Measurements from ENCODE around the gene IGFALS.

Gene IGFALS

DNA sequence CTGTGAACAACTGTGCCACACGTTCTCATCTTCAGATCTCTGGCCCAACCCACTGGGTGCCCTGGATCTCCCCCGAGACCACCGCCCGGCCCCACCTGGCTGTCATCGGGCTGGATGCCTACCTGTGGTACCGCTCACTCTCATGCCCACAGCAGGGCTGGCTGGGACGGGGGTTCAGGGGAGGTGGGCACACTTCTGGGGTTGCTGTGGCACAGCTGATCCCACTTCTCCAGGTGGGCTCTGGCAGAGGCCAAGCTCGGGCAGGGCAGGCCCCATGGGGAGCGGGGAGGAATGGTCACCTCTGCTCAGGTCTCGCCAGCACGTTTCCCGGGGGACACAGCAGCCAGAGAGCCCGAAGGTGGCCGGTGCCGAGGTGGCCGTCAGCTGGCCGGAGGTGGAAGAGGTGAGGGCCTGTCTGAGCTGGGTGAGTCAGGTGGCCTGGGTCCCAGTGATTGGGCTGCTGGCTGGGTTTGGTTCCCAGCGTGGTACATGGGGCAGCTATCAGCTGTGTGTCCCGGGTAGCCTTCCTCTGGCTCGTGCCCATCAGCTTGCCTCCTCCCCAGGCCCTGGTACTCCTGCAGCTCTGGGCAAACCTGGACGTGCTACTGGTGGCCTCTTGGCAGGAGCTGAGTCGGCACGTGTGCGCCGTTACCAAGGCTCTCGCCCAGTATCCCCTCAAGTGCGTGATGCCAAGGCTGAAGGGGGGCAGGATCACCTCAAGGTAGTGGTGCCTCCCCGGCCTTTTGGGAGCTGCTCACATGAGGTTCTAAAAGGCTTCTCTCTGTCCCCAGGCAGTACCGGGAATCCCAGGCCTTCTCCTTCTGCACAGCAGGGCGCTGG lies 18.3 kb downstream of the IGFALS start:
- no peak for DNase-seq

DNA sequence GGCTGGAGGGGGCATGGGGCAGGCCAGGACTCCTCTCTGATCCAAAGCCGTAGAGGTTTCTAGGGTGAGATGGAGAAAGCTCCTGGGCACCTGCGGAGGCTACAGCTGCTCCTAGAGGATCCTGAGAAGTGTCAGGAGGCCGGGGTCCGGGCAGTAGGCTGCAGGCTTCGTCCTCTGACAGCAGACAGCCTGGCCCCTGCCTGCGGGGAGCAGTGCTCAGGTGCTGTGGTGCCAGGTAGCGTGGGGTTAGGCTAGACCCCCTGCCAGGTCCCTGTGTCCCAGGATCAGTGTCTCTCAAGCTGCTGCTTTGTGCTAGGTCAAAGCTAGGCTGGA lies 19.1 kb downstream of the IGFALS start:
- DNase-seq = no peak

DNA sequence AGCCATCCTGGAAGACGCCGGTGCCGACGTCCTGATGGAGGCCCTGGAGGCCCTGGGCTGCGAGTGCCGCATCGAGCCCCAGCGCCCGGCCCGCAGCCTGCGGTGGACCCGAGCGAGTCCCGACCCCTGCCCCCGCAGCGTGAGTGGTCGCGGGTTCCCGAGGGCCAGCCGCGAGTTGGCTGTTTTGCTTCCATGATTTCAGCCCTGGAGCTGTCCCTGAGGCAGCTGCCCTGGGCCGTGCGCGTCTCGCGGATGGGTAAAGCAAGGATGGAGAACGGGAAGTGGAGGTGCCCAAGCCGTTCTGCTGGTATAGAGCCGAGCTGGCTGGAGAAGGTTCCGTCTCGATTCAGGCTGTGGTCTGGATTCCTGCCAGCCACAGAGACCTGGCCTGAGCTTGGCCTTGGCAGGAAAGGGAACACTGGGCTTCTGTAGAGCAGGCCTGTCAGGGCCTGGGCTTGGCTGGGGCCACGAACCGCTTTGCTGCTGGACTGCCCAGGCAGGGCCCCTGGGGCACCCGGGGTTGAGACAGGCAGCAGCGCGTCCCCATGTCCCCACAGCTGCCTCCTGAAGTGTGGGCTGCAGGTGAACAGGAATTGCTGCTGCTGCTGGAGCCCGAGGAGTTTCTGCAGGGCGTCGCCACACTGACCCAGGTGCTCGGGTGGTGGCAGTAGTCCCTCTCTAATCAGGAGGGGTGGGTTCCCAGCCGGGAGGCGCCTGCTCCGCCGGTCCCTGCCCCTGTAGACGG lies 19.6 kb downstream of the IGFALS start:
- no peak for DNase-seq

GRCh38 chr16:1772908-1773702 lies 20.4 kb downstream of the IGFALS start, which contains the start of gene MRPS34:
Gene MRPS34 (minus strand): TSS chr16:1773134. CDS start chr16:1773119, 15 bp downstream.
- peak; percentile 79 to 84 for DNase-seq

GRCh38 chr16:1772362-1772907 lies 21.1 kb downstream of the IGFALS start, which contains the start of gene EME2:
Gene EME2 (plus strand): TSS chr16:1772810. CDS start chr16:1773228, 418 bp downstream.
- peak in 1 of 2 donors; percentile 34 for DNase-seq

- DNase-seq = no peak
These were observed 21.6 kb downstream of the IGFALS start for GRCh38 chr16:1771864-1772361.

DNA sequence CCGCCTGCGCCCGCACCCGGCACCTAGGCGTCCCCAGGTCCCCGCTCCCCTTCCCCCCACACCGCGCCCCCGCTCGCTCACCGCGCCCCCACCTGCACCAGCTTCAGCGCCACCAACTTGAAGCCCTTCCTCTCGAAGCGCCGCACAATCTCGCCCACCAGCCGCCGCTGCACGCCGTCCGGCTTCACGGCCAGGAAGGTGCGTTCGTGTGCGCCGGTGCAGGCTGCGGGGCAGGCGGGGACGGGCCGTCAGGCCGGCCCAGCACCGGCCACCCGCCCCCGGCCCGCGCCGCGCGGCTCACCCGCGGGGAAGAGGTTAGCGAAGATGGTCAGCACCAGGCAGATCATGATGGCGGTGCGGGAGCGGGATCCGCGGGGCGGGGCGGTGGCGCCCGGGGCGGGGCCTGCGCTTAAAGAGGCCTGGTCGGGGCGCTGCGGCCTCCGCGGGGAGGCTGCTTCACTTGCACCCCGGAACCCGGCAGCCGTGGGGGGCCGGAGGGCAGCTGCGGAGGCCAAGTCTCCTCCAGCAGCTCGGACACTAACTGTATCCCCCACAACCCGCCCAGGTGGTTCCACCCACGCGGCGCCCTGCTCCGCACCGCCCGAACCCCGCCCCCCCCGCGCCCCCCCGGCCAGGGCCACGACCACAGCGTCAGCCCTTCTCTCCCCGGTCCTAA lies 22.2 kb downstream of the IGFALS start, which contains the start of gene NME3:
Gene NME3 (minus strand): TSS at position 356 of the 676 bp plus-strand sequence. CDS start 9 bp downstream, at position 347.
- DNase-seq = peak; percentile 64 to 76

DNA sequence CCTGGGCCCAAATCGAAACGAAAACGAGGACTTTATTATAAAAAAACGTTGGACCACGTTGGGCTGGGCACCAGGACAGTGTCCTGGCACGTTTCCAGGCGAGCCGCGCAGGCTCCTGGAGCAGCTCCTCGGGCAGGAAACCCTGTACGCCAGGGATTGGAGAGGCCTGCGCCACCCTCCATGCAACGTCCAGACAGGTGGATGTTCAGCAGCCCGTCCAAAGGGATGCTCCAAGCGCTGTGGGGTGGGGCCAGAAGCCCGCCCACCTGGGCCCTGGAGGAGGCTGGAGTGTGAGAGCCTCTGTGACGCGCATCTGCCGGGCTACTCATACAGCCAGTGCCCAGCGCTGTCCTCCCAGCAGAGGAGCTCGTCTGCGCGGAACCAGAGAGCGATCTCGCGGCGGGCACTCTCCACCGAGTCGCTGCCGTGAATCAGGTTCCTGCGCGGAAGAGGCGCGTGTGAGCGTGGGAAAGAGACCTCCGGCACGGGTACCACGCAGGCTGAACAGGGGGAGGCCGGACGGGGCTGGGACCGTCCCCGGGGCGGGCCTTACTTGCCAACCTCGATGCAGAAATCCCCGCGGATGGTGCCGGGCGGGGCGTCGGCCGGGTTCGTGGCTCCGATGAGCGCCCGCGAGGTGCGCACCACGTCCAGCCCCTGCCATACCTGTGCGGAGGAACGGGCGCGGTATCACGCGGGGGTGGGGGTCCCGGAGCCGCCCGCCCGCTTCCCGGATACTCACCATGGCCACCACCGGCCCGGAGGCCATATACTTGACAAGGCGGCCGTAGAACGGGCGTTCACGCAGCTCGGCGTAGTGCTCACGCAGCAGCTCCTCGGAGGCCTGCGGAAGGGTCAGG lies 22.9 kb downstream of the IGFALS start:
- DNase-seq = peak; percentile 33 to 59

DNA sequence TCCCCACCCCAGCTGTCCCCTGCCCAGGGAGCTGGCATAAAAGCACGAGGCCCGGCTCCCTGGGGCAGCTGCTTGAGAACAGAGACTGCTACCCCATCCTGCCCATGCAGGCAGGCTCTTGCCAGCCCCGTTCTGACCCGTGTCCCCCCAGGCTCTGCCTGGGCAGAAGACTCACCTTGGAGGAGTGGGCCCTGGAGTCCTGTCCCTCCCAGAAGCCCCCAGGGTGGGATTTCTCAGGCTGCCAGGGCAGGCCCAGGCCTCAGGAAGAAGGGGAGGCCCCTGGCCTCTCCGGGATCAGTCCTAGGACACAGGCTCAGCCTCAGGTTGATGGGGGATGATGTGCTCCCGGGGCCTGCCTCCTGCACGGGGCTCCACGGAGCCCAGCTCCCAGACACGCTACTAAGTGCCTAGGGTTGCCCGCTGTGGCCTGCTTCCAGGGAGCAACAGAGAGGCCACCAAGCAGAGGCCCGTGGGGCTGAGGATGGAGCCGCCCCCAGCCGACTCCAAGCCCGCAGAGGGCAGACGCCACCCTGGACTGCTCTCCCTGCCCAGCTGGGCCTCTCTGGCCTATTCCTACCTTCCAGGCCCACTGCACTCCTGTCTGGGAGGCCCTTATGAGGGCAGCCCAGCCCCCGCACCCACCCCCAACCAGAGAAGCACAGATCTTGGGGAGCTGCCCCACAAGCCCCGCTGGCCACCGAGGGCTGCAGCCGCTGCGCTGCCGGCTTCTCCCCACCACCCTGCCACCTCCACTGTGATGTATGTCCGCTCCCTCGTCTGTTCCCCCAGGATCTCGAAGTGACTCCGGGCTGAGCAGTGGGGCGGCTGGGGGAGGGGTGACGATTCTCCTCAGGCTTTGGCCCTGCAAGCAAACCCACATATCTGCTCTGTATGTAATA lies 23.9 kb downstream of the IGFALS start:
- DNase-seq = no peak

DNA sequence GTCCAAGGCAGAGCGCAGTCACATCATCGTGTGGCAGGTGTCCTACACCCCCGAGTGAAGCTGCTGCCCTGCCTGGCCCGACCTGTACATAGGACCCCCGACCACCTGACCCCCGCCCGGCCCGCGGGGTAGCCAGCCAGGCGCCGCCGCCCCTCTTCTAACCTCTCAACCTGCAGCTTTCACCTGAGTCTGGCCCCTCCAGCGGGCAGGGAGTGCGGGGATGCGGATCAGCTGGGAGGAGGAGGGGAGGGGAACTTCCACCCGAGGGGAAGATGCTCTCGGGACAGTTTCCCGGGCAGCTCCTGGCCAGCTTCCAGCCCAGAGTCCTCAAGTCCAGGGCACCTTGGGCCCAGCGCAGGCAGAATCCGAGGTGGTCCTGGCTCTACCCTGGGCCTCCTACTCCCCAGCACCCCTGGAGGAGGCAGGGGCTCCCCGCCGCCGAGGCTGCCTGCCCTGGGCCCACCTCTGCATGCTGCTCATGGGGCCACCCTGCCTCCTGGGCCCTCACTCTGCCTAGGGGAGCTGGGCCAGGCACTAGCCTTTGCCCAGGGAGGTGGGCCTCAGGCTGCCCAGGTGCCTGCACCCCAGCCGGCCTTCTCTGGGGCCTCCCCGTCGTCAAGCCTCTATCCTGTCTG lies 24.6 kb downstream of the IGFALS start:
- no peak for DNase-seq

GRCh38 chr16:1768061-1768766 lies 25.3 kb downstream of the IGFALS start:
- DNase-seq = no peak

DNA sequence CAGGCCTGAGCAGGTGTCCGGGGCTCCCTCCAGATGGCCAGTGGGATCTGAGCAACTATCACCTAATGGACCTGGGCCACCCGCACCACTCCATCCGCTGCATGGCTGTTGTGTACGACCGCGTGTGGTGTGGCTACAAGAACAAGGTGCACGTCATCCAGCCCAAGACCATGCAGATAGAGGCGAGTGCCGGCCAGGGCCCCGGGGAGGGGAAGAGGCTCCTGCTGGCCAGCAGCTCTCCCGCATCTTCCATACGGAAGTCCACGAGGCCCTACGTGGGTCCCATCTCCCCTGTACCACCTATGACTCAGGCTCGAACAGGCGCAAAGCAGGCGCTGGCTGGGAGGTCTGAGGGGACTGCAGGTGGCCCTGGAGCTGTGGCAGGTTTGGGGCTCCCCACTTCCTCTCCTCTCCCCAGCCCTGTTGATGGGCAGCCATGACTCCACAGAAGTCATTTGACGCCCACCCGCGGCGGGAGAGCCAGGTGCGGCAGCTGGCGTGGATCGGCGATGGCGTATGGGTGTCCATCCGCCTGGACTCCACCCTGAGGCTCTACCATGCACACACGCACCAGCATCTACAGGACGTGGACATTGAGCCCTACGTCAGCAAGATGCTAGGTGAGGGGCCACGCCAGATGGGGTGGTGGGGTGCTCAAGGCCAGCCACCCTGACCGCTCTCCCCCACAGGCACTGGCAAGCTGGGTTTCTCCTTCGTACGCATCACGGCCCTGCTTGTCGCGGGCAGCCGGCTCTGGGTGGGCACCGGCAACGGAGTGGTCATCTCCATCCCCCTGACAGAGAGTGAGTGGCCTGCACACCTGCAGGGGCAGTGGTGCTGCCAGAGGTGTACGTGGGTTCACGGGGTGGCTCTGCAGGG lies 26.1 kb downstream of the IGFALS start:
- no peak for DNase-seq

DNA sequence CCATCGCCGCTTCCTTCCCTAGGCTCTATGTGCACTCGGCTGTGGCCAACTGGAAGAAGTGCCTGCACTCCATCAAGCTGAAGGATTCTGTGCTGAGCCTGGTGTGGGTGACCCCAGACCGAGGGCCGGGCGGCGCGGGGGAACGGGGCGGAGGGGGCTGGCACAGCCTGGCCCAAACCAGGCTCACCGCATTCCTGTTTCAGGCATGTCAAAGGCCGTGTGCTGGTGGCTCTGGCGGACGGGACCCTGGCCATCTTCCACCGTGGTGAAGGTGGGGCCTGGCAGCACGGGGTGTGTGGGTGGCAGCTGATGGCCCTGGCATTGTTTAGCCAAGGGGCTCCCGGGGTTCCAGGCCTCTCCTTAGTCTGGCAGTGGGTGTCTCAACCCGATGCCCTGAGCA lies 26.8 kb downstream of the IGFALS start:
- no peak for DNase-seq

DNA sequence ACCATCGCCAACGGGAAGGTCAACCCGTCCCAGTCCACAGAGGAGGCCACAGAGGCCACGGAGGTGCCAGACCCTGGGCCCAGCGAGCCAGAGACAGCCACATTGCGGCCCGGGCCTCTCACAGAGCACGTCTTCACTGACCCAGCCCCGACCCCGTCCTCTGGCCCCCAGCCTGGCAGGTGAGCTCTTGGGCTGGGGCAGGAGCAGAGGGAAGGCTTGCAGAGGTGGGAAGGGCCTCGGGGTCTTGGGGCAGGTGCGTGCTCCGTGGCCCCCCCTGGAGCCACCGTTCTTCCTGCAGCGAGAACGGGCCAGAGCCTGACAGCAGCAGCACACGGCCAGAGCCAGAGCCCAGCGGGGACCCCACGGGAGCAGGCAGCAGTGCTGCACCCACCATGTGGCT lies 27.3 kb downstream of the IGFALS start:
- DNase-seq = no peak

- no peak for DNase-seq
These were observed 27.7 kb downstream of the IGFALS start for GRCh38 chr16:1765826-1766225.

- DNase-seq = no peak
These were observed 28.5 kb downstream of the IGFALS start for GRCh38 chr16:1764971-1765370.

Data from CD4-positive, alpha-beta T cell treated with Interleukin-4 for 1 hour (primary cell).